Adipose tissue (tissue), 3 donors: ENCODE measurements around the gene ATP6V1E1. TPM values are rescaled to one million over a fixed set of nuclear protein-coding genes. Genes with fewer than 3 reads are reported as not detected.

Experiments used
- H3K27ac ChIP-seq: one replicate; pipeline ENCODE4 v1.5.1; 2013; ENCODE audit warnings: low read depth, low read length
- WGBS, 3 donors: extraction: QIAGEN DNeasy Blood & Tissue Kit; methylation state at CpG; one replicate each; pipeline ENCODE4 v1.1.7; 2013; 5-methylcytosine and 5-hydroxymethylcytosine counted together
- polyA plus RNA-seq, 3 donors: library from polyadenylated mRNA; stranded (reverse); fragments of 200-250 nt; gene quantifications; one replicate each; pipeline ENCODE4 v1.2.3, GENCODE V29; 2013
- donor health status: healthy with polysubstance abuse.
- donor health status: Bipolar disorder and iron deficiency.
- donor health status: healthy.

Gene ATP6V1E1
- polyA plus RNA-seq, 3 donors: 48.5 to 149 (median 132) TPM

DNA sequence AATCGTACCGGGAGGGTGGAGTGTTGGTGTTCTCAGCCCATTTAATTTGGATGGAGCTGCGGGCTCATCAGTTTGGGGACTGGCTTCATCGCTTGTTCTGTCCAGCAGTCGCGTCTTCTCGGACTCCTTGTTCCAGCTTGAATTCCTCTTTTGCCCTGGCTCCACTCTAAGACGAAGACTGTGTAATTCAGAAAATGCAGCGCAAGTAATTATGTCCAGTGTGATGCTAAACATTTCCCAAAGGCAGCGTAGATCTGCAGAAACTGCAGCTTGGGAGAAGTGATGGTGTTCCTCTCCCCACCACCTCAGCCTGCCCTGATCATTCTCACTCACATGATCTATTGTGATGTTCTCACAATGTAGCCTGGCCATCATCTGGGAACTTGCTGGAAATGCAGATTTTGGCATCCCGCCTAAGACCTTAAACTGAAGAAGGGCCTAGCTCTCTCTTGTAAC is 64.6 kb downstream of the ATP6V1E1 start:
- no peak overlapping the region for H3K27ac ChIP-seq

DNA sequence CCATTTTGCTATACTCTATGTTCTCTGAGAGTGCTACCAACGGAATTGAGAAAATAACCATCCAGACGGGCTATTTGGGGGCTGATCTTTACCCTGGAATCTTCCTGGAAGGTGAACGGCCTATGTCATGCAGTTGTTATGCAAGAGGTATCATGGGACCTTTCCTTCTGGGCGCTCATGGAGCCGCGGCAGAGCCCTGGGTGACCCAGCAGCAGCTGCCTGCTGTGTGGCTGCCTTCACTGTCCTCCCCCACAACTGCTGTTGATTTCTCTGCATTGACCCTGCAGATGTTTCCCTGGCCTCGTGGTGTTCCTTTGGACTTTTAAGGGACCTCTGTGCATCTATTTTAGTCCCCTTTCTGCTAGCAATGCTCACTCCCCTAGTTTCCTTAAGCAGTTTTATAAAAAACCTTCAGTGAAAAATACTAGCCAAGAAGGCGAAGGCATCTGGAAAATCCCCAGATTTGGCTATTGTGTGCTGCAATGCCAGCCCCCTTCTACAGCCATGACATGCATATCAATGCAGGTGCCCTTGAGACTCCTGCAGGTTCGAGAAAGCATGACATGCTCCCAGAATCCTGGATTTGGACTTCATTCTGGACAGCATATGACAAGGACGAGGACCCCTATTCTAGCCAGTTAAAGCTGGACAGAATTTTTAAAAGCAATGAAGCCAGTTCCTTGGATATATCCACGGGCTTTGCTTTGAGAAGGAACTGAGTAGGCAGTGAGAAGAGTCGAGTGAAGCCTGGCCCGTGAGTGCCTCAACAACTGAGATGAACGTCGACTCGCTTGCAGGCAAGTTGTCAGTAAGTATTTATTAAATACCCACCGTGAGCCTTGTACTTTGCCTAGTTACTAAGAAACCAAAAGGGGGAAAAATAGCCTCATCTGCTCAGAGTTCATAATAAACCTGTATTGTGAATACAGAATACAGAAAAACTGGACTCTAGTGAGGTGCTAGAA is 65.4 kb downstream of the ATP6V1E1 start, which contains the start of gene SLC25A18:
SLC25A18 (plus strand) TSS at position 593 of the 965 bp plus-strand sequence. CDS start 16,447 bp downstream, outside the sequence.
- H3K27ac ChIP-seq: no peak within 1 kb of the TSS
- WGBS, 3 donors: 42 to 54% (median 49%) methylated on average over 17 of the region's 17 CpGs

More for the DNA sequence above, 64.6 kb downstream of the ATP6V1E1 start:
- WGBS, 3 donors: 53 to 76% (median 62%) methylated on average over 11 of the region's 11 CpGs

DNA sequence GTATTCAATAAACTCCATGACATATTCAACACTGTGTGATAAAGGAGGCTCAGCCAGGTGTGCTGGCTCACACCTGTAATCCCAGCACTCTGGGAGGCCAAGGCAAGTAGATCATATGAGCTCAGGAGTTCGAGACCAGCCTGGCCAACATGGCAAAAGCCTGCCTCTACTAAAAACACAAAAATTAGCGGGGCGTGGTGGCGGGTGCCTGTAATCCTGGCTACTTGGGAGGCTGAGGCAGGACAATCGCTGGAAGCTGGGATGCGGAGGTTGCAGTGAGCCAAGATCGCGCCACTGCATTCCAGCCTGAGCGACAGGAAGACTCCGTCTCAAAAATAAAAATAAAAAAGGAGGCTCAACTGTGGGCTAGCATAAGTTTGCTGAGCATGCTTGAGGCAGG is 69.4 kb downstream of the ATP6V1E1 start:
- WGBS, 3 donors: 93 to 94% (median 93%) methylated on average over 10 of the region's 10 CpGs
- H3K27ac ChIP-seq: no peak overlapping the region

DNA sequence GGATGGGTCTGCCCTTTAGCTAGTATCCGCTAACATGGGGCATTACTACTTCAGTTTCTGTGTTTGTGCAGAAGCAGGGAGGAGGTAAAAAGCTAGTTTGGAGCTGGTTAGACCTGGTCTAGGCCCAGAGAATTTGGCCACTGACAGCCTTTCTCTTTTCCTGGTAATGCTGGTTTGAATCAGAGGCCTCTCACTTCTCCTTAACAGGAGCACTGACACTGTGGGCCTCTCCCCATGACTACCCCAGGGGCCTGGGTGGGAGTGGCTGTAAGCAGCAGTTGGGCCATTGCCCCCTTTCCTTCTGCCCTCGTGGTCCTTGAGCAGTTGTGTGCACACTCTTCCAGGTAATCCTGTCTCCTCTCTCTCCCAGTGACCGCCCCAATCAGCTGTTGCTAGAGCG is 73.7 kb downstream of the ATP6V1E1 start:
- 81 to 87% (median 84%) methylated on average over 4 of the region's 4 CpGs for WGBS, 3 donors

DNA sequence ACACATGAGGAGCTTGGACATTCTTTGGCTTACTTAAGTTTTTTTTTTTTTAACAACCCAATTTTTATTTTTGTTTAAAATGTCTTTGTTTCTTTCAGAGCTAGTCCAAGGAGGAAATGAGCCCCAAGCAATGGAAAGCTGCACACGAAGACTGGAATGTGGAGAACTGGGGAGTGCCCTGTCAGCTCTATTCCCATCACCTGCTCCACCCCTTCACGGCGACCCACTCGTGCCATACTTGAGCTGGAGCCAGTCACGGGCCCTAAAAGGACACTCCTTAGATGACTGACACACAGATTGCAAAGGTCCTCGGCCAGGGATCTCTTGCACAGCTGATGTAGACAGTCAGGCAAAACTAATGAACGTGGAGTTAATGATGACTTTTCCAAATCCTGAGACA is 75.8 kb downstream of the ATP6V1E1 start:
- H3K27ac ChIP-seq: no peak overlapping the region
- 76 to 78% (median 78%) methylated on average over 7 of the region's 7 CpGs for WGBS, 3 donors

More for the DNA sequence above, 73.7 kb downstream of the ATP6V1E1 start:
- no peak overlapping the region for H3K27ac ChIP-seq

DNA sequence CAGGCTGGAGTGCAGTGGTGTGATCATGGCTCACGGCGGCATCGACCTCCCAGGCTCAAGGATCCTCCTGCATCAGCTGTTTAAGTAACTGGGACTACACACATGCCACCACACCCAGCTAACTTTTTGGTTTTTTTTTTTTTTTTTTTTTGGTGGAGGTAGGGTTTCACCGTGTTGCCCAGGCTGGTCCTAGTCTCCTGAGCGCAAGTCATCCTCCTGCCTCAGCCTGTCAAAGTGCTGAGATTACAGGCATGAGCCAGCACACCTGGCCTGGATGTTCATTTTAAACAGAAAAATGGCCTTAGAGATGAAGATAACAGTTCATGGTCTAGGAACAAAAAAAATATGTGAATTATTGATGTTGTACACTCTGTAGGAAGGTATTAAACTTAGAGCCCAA is 78.9 kb downstream of the ATP6V1E1 start:
- WGBS, 3 donors: 82 to 98% (median 88%) methylated on average over 5 of the region's 5 CpGs
- H3K27ac ChIP-seq: no peak overlapping the region

DNA sequence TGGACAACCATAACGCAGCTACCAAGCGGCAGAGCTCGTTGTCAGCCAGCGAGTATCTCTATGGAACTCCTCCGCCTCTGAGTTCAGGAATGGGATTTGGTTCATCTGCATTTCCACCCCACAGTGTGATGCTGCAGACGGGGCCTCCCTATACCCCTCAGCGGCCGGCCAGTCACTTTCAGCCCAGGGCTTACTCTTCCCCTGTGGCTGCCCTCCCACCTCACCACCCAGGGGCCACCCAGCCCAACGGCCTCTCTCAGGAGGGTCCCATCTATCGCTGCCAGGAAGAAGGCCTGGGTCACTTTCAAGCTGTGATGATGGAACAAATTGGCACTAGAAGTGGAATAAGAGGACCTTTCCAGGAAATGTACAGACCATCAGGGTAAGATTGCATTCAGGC is 79.4 kb downstream of the ATP6V1E1 start:
- WGBS, 3 donors: 89 to 94% (median 91%) methylated on average over 10 of the region's 10 CpGs
- no peak overlapping the region for H3K27ac ChIP-seq

DNA sequence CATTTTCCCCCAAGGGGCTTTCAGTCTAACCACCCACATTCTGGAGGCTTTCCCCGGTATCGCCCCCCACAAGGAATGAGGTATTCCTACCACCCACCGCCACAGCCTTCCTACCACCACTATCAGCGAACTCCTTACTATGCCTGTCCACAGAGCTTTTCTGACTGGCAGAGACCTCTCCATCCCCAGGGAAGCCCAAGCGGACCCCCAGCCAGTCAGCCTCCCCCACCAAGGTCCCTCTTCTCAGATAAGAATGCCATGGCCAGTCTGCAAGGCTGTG is 79.9 kb downstream of the ATP6V1E1 start:
- 92 to 98% (median 94%) methylated on average over 5 of the region's 5 CpGs for WGBS, 3 donors

DNA sequence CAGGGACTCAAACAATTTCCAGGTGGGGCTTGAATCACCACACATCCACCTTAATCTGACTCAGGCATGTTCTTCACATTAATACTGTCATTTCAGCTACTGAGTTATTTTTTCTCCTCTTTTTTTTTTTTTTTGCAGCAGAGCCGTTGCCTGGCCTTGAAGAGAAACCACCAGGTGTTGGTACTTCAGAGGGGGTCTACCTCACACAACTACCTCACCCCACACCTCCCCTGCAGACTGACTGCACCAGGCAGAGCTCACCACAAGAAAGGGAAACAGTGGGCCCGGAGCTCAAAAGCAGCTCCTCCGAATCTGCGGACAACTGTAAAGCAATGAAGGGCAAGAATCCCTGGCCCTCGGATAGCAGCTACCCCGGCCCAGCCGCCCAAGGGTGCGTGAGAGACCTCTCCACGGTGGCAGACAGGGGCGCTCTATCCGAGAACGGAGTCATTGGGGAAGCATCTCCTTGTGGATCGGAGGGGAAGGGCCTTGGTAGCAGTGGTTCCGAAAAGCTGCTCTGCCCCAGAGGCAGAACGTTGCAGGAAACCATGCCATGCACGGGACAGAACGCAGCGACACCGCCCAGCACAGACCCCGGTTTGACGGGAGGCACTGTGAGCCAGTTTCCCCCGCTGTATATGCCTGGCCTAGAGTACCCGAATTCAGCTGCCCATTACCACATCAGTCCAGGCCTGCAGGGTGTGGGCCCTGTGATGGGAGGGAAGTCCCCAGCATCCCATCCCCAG is 80.4 kb downstream of the ATP6V1E1 start:
- WGBS, 3 donors: 89 to 94% (median 93%) methylated on average over 23 of the region's 23 CpGs
- H3K27ac ChIP-seq: no peak overlapping the region

More for the DNA sequence above, 79.9 kb downstream of the ATP6V1E1 start:
- H3K27ac ChIP-seq: no peak overlapping the region

DNA sequence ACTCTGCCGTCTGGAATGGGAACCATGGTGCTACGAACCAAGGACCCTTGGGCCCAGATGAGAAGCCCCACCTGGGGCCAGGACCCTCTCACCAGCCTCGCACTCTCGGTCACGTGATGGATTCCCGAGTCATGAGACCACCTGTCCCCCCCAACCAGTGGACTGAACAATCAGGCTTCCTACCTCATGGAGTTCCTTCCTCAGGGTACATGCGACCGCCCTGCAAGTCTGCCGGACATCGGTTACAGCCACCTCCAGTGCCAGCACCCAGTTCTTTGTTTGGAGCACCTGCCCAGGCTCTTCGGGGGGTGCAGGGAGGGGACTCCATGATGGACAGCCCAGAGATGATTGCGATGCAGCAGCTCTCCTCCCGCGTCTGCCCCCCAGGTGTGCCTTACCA is 86.1 kb downstream of the ATP6V1E1 start:
- no peak overlapping the region for H3K27ac ChIP-seq
- 94 to 95% (median 94%) methylated on average over 14 of the region's 14 CpGs for WGBS, 3 donors

Other genes with a start within 250 kb of the ATP6V1E1 start
- 10 to 100 TPM in 1 of 3 donors, 1 to 10 TPM in 2; 3.1 to 13.0 (median 7.6) TPM for gene SLC25A18, start 65.3 kb downstream of the ATP6V1E1 start, polyA plus RNA-seq
- 10 to 100 TPM; 17.9 to 36.9 (median 35.2) TPM for gene BCL2L13, start 10.0 kb upstream of the ATP6V1E1 start, polyA plus RNA-seq
- gene BID, start 145.7 kb upstream of the ATP6V1E1 start, polyA plus RNA-seq: 10 to 100 TPM in 2 of 3 donors, 1 to 10 TPM in 1; 9.1 to 34.9 (median 22.5) TPM